Lung (tissue), 12 donors: ENCODE results near the gene SRRM3. TPM values are rescaled to one million over a fixed set of nuclear protein-coding genes. Genes with fewer than 3 reads are reported as not detected.
"Not testable (repeated sequence)": the region's sequence is repeated elsewhere in the genome, so short reads cannot be mapped to it uniquely, and the experiment has no call there.

Experiments used
- ATAC-seq: fragments of 200-7000 bp; cut with Tn5 transposase; one replicate; pipeline ENCODE4 v1.9.1; 2020; ENCODE audit warnings: moderate number of reproducible peaks; ENCODE audit not compliant: insufficient read depth, low FRiP score
- DNase-seq, 3 donors: peaks; one replicate each; pipeline ENCODE4 v3.0.0-alpha.2; 2013 to 2017
- H3K27ac ChIP-seq, 2 donors: one replicate each; pipeline ENCODE4 v1.5.1; 2013; ENCODE audit warnings: mild to moderate bottlenecking in 2 of 2, moderate library complexity in 2 of 2, control low read depth in 1 of 2, inconsistent platforms in 1 of 2, low read depth in 1 of 2, low read length in 1 of 2
- H3K27me3 ChIP-seq, 3 donors: one replicate each; pipeline ENCODE4 v1.5.1; 2013; ENCODE audit warnings: low read length in 2 of 3; ENCODE audit not compliant: control insufficient read depth in 3 of 3, insufficient read depth in 3 of 3
- H3K36me3 ChIP-seq, 4 donors: one replicate each; pipeline ENCODE4 v1.5.1; 2013; ENCODE audit warnings: low read length in 4 of 4, mild to moderate bottlenecking in 1 of 4, moderate library complexity in 1 of 4; ENCODE audit not compliant: control insufficient read depth in 4 of 4, insufficient read depth in 4 of 4
- H3K4me1 ChIP-seq, 5 donors: one replicate each; pipeline ENCODE4 v1.5.1; 2013; ENCODE audit warnings: low read length in 5 of 5, mild to moderate bottlenecking in 2 of 5, moderate library complexity in 1 of 5; ENCODE audit not compliant: control insufficient read depth in 5 of 5, insufficient read depth in 5 of 5
- H3K4me3 ChIP-seq: one replicate; pipeline ENCODE4 v1.5.1; 2013; ENCODE audit warnings: mild to moderate bottlenecking, control low read depth, moderate library complexity
- H3K9ac ChIP-seq, 2 donors: one replicate each; pipeline ENCODE4 v1.5.1; 2013; ENCODE audit warnings: low read length in 2 of 2, control low read depth in 1 of 2; ENCODE audit not compliant: insufficient read depth in 1 of 2
- H3K9me3 ChIP-seq, 4 donors: one replicate each; pipeline ENCODE4 v1.5.1; 2013; ENCODE audit warnings: low read length in 3 of 4, mild to moderate bottlenecking in 1 of 4, moderate library complexity in 1 of 4; ENCODE audit not compliant: control insufficient read depth in 4 of 4, insufficient read depth in 3 of 4
- CTCF ChIP-seq: IDR thresholded peaks from 2 replicates; pipeline ENCODE4 v1.5.1; 2012; ENCODE audit warnings: mild to moderate bottlenecking; ENCODE audit errors: control extremely low read depth, extremely low read depth
- WGBS, 2 donors: extraction: QIAGEN DNeasy Blood & Tissue Kit; methylation state at CpG; one replicate each; pipeline ENCODE4 v1.1.7; 2013; 5-methylcytosine and 5-hydroxymethylcytosine counted together
- polyA plus RNA-seq, 2 donors: library from polyadenylated mRNA; stranded (reverse); fragments of 200-250 nt; gene quantifications; one replicate each; pipeline ENCODE4 v1.2.1, GENCODE V29; 2013
- total RNA-seq, 2 donors: library from RNA; depleted of rRNA in 1 of 2; stranded (reverse); fragments of >200 nt in 1 of 2; gene quantifications; one replicate each; pipeline ENCODE4 v1.2.1, GENCODE V29; 2014 to 2021
- donor health status: control.
- donor health status: control.
- donor health status: Bipolar disorder and iron deficiency.
- donor health status: healthy.
- donor health status: DM: yes; HTN: yes; CAD: no.

SRRM3 gene
- total and polyA plus RNA-seq, 4 donors, result 0.14 to 0.83 (median 0.63) TPM

- Histone ChIP-seq H3K4me3 (no peak overlapping the region), H3K36me3 (peaks cover 0 to 5% (median 1%) of the 10 kb centered on the region in 4 donors), H3K27ac (peak overlapping the region; percentile 81 to 99), H3K9me3 (no peaks in the 10 kb centered on the region), H3K27me3 (no peaks in the 10 kb centered on the region), H3K9ac (no peak overlapping the region), H3K4me1 (peaks cover 0 to 18% (median 14%) of the 10 kb centered on the region in 5 donors)
- WGBS, 2 donors, result 49 to 80% methylated on average over 10 of the region's 10 CpGs
- no peak for TF ChIP-seq CTCF
- DNase-seq, result no peak
- ATAC-seq, result no peak
Observed at GRCh38 chr7:76304888-76305375, 103.2 kb downstream of the SRRM3 start.

- not testable (repeated sequence) for H3K27me3 ChIP-seq, H3K9ac ChIP-seq, H3K9me3 ChIP-seq, H3K27ac ChIP-seq, ATAC-seq, DNase-seq, H3K4me3 ChIP-seq, H3K36me3 ChIP-seq
- 91 to 95% methylated on average over 12 of the region's 12 CpGs for WGBS, 2 donors
- peaks cover 0 to 14% (median 10%) of the 10 kb centered on the region in 5 donors for H3K4me1 ChIP-seq
Observed at GRCh38 chr7:76308874-76309273, 107.2 kb downstream of the SRRM3 start.

GRCh38 chr7:76309341-76310101, 107.8 kb downstream of the SRRM3 start:
- not testable (repeated sequence) for H3K27ac ChIP-seq, DNase-seq
- WGBS, 2 donors, result 96% methylated on average over 50 of the region's 50 CpGs

GRCh38 chr7:76310102-76310957, 108.6 kb downstream of the SRRM3 start:
- no peaks in the 10 kb centered on the region for H3K9me3 ChIP-seq
- no peak for DNase-seq
- WGBS, 2 donors, result 76 to 80% methylated on average over 21 of the region's 21 CpGs
- no peaks in the 10 kb centered on the region for H3K27me3 ChIP-seq
- ATAC-seq, result no peak
- no peak overlapping the region for H3K27ac ChIP-seq
- no peak for TF ChIP-seq CTCF
- H3K4me1 ChIP-seq, result peaks cover 0 to 7% (median 0%) of the 10 kb centered on the region in 5 donors
- no peak overlapping the region for H3K4me3 ChIP-seq
- no peak overlapping the region for H3K9ac ChIP-seq
- no peaks in the 10 kb centered on the region for H3K36me3 ChIP-seq

More at GRCh38 chr7:76309341-76310101, 107.8 kb downstream of the SRRM3 start:
- H3K9ac ChIP-seq, H3K27me3 ChIP-seq, ATAC-seq, H3K36me3 ChIP-seq, H3K4me3 ChIP-seq, H3K9me3 ChIP-seq: not testable (repeated sequence)
- H3K4me1 ChIP-seq, result peaks cover 0 to 14% (median 4%) of the 10 kb centered on the region in 5 donors

GRCh38 chr7:76311838-76312237, 110.1 kb downstream of the SRRM3 start:
- not testable (repeated sequence) for H3K27ac ChIP-seq, H3K9me3 ChIP-seq, H3K4me1 ChIP-seq, ATAC-seq, DNase-seq, H3K27me3 ChIP-seq, H3K4me3 ChIP-seq, H3K9ac ChIP-seq, H3K36me3 ChIP-seq
- WGBS, 2 donors, result 95 to 98% methylated on average over 6 of the region's 6 CpGs
